Effector CD8-positive, alpha-beta T cell (primary cell): ENCODE results near the gene CFAP54.
"Not testable (repeated sequence)": the region's sequence is repeated elsewhere in the genome, so short reads cannot be mapped to it uniquely, and the experiment has no call there.

Experiments
- DNase-seq: peaks from one replicate; lab custom pipeline; 2025; lab: John Stamatoyannopoulos, UW

CFAP54 gene

DNA sequence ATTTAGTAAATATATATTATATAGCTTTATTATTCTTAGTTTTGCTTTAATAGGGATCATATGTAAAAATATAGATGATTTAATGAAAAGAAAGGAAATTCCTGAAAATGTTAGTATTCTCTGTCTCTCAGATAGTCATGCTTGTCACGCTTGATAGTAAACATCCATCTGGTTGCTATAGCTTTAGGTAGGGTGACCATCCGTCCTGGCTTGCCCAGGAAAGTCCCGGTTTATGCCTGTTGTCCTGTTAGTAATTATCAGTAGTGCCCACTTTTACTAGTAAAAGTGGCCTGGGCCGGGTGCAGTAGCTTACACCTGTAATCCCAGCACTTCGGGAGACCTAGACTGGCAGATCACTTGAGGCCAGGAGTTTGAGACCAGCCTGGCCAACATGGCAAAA, 23.8 kb downstream of the CFAP54 start:
- no peak for DNase-seq

- DNase-seq, result no peak
Observed at GRCh38 chr12:96513681-96514080, 24.3 kb downstream of the CFAP54 start.

DNA sequence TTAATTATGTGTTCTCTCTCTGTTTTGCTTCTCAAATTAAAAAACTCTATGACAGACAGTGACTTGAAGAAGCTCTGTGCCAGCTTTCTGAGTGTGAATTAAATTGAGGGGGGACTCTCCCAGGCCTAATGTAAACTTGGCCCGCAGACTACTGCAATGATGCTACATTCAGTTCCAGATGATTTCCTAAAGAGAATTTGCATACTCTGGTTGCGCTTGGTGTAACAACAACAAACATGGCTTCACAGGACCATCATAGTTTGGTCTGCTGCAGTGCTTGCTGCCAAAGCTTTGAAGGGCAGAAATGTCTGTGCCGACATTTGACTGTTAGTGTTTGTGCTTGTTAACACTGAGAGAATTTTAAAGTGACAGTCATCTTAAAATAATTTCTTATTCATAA, 25.0 kb downstream of the CFAP54 start:
- DNase-seq, result no peak

DNA sequence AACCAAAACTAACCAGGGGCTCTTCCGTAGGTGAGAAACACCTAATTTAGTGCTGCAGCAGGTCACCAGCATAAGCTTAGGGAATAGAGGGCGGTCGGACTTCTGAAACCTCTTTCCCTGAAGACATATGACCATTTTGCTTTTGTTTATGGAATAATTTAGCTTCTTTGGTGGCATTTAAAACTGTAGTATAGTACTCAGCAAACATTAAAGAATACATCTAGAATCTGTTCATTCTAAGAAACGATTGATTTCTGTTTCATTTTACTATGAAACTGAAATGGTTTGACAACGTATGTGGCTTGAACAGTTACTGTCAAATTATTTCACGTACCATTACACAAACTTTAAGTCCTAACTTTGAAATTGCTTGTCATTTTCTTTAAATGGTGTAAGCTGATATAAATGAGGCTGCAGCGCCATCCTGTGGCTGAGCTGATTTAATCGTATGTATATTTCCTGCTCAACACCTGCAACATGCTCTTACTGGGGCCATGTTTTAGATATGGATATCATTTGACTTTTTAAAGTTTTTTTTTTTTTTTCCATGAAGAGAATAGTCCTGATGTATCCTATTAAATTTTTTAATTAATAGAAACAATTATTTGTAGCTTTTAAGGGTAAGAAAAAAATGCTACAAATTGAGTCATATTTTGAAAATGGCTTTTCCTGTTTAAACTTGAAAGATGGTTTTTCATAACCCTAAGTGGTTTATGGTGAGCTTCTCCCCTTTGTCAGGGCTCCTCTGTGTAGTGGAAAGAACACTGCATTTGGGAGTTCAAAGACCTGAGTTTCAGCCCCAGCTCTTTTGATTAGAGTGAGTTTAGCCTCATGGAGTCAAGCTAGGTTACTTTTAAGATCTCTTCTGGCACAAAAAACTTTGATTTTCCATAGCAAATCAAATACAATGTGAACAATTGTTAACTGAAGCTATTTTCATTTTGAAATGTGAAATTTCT, 27.4 kb downstream of the CFAP54 start:
- DNase-seq, result peak; percentile 75

- no peak for DNase-seq
Observed at GRCh38 chr12:96520767-96521166, 31.4 kb downstream of the CFAP54 start.

- no peak for DNase-seq
Observed at GRCh38 chr12:96521895-96522682, 32.7 kb downstream of the CFAP54 start.

DNA sequence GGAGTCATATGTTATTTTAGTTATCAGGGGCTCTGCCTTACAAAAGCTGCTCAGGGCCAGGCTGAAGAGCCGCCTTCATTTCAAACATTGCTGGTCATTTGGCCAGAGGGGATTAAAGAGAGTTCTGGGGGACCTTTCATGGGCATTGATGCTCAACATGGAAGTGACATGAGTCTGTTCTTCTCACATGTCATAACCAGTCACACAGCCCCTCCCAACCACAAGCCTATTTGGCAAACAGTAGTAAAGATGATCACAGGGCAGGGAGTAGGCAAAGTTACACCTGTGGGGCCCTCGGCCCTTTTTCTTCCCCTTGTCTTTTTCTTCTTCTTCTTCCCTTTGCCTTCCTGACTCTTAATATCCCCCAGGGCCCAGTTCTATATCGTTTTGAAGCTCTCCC, 33.3 kb downstream of the CFAP54 start:
- DNase-seq, result no peak

DNA sequence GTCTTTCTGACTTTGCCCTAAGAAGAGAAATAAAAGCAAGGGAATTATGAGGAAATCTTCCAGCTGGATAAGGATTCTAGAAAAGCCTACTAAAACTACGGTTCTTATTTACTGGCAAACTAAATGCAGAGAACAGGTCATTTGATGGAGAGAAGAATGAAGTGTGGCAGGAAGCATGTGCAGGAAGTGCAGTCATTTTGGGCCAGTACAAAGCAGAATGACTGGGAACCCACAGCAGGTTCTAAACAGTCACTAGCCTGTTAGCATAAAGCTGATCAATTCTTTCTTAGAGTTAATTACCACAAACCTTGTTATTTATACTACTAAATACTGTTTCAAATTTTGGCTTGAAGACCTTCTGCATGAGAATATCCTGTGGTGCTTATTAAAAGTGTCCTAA, 36.7 kb downstream of the CFAP54 start:
- no peak for DNase-seq

DNA sequence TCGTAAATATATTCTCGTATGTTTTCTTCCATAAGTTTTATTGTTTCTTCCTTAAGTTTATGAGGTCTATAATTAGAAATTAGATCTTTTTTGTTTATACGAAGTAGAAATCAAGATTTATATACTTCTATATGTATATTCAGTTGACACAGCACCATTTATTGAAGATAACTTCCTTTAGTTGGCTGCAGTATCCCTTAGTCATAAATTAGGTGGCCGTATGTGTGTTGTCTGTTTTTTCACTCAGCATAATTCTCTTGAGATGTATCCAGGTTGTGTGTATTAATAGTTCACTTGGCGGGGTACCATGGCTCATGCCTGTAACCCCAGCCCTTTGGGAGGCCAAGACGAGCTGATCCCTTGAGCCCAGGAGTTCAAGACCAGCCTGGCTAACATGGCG, 40.5 kb downstream of the CFAP54 start:
- DNase-seq, result no peak

GRCh38 chr12:96534339-96534738, 45.0 kb downstream of the CFAP54 start:
- DNase-seq, result no peak

DNA sequence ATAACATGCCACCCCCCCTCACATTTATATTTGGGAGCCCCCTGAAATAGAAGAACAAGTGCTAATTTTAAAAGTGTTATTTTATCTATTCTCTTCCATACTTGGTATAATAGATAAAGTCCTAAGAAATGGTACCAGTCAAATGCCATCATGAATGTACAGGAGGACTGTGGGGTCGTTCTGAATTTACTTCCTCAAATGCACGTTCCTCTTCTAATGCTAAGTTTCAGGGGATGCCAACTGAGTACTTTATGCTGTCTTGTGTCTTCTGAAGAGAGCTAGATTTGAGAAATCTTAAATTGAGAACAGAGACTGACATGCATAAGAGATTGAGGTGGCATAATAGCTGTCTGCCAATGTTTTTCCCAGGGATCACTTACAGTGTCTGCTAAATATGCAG, 59.0 kb downstream of the CFAP54 start:
- no peak for DNase-seq

GRCh38 chr12:96549341-96549740, 60.0 kb downstream of the CFAP54 start:
- DNase-seq, result no peak

DNA sequence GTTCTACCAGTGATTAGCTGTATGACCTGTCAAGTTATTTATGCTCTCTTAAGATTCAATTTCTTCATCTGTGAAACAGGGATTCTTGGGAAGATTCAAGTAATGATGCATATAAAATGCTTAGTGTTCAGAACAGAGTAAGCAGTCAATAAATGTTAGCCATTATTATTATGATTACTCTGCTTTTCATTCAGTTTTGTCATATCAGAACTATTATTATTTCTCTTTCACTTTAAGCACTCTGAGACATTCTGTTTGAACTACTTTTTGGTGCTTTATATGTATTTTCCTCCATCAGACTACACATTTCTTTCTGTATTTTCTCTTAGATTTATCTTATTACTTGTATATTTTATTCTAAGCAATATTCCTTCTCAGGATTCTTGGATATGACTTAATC, 81.2 kb downstream of the CFAP54 start:
- no peak for DNase-seq

DNA sequence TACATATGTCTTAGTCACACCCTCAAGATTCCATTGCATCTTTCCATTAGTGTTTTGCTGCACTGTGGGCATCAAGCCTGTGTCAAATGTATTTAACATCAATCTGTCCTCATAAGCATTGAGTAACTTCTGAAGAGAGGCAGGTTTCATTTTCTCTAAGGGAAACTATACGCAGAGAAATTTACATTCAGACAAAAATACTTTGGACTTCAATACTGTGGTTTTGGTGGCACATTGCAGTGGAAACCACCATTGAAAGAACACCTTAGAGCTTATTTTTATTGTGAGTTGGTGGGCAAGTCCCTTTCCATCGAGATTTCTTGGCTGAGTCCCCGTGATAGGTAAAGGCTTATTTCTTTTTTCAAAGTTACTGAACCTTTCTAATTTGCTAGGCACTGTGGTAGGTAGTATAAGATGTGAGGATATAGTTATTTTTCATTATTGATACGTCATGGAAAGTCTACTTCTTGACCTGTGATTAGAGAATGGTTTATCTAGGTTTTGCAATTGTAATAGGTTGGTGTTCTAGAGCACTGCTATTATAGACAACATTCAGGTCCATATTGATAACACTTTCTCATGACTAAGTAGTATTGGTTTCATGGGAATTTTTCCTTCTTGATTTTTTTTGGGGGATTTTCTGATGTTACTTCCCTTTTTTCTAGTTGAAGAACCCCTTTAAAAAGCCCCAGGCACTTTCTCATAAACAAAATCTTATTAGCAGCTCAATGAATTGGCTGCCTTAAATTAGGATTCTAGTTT, 81.9 kb downstream of the CFAP54 start:
- DNase-seq, result no peak

DNA sequence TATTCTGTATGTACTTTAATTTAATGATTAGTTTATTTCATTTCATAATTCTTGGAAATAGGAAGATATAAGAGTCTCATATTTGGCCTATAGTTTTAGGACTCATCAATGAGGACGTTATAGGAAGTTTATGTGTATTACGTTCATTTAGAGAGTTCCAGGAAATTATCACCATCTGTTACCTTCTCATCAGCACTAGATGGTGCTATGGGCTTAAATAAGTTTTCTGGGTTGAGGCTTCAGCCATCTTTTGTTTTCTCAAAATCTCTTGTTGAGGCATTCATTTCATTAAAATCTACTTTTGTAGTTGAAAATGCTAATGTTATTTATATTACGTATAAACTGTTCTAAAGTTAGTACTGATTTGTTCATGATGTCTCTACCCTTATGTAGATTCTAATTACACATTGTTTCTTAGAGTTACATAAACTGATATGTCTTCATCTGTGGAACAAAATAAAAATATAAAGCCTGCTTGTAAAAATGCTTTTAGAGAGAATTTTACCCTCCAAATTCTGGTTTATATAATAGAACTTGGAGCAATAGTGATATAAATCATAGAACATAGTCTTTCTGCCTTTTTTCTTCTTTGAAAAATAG, 89.2 kb downstream of the CFAP54 start:
- no peak for DNase-seq

DNA sequence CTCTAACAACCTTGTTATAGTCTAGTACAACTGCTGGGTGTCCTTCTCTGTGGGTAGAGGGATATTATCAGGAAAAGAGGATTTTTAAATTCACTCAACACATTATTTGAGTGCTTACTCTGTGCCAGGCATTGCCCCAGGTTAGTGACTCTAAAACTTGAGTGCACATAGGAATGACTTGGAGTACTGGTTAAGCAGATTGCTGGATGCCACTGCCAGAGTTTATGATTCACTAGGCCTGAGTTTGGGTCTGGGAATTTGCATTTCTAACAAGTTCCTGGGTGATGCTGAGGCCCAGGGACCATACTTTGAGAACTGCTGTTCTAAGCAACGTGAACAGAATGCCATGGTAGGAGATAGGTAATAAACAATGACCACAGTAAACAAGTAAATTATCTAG, 96.6 kb downstream of the CFAP54 start:
- no peak for DNase-seq

DNA sequence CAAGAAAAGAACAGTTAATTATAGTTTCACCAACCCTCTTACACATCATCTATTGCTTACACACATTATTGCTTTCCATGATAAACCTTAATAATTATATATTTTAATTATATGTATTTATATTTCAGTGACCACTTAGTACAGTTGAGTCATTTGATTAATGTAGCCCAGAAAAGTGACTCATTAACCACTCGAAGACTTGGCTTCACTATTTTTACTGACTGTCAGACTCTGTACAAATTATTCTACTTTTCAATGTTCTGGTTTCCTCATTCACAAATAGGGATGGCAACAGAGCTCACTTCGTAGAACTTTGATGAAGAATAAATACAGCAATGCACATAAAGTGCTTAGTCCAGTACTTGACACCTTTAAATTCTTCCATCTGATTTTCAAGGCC, 98.3 kb downstream of the CFAP54 start:
- no peak for DNase-seq

DNA sequence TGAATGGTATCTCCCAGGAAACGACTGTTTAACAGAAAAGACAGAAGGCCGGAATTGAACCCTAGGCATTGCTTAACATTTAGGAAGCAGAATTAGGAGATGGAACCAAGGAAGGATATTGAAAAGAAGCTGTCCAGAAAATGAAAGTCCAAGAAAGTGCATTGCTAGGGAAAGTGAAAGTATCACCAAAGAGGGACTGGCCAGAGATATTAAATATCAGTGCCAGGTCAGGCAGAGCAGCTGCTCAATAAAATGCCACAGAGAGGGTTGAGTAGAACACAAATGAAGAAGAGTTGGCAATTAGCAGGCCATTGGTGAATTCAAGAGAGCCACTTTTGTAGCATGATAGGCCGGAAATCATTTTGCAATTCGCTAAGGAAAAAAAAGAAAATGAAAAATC, 101.6 kb downstream of the CFAP54 start:
- no peak for DNase-seq

GRCh38 chr12:96604374-96604773, 115.0 kb downstream of the CFAP54 start:
- DNase-seq, result not testable (repeated sequence)

DNA sequence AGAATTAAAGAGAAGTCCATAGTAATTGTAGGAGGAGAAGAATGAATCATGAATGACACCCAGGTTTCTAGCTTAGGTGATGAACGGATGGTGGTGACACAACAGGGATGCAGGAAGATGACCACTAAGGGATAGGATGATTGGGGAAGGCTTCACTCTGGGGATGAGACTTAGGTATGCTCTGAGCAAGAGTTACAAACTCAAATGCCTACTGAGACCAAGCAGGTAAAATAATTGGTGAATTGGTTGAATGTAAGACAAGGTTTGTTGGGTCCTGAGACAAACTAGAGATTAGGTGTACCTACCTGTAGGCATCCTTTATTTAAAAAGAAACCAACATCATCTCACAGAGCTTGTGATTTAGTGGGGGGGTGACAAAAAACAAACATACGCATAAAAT, 116.3 kb downstream of the CFAP54 start:
- no peak for DNase-seq

- no peak for DNase-seq
Observed at GRCh38 chr12:96606134-96606533, 116.8 kb downstream of the CFAP54 start.

DNA sequence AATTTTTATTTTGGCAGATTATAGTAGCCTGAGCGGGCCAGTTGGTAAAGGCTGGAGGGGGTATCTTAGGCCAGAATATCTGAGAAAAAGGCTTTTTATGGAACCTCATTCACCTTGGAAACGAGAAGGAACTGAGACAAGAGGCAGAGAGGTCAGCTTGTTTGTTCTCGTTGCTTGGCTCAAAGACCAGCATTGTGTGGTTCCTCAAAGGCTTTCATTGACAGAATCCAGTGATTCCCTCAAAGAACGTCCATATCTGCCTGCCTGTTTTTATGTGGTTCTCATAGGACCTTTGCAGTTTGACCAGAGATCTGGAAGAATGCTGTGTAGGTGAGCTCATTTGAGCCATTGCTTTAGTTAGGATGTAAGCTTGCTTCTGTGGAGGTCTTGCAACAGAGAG, 117.3 kb downstream of the CFAP54 start:
- DNase-seq, result no peak
